Measurements from ENCODE around the gene ANXA6.

Gene ANXA6

DNA sequence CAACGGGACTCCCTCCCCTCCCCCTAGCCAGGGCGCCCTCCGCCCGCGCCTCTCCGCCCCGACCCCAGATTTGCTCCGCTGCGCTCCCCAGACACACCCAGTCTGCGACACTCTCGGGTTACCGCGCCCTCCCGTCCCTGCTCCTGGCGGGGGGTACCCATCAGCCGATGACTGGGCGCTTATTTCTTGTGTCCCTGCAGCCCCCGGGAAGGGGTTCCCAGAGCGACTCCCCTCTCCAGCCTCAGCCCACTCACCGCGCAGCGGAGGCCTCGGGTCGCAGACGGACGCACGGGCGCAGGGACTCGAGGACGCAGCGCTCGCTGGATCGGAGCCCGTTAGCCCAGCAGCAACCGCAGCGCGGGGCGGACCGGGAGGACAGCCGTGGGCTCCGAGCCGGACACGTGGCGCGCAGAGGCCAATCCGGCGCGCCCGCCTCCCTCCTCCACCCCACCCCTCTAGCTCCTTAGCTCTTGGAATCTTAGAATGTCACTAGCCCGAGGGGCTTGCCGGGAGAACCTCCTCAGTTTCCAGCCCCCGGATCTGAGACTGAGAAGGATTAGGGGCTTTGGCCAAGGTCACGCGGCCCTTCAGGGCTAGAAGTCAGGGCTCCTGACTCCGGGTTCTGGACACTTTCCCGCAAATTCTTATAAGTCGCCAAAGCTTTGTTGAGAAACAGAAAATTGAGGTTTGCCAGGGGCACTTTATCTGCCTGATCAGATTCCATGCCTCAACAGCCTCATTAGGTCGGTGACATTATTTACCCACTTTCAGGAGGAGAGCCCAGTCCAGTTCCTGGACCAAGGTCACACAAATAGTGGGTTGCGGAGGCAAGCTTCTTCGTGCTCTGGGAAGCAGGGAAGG lies at the start of gene ANXA6:
Gene ANXA6 (minus strand): TSS at position 354 of the 861 bp plus-strand sequence. CDS start 9,878 bp downstream, outside the sequence.
- Histone ChIP-seq H2AFZ (ENCODE audit: low read depth) (peak within 1 kb of the TSS; percentile 69), H3K4me3 (IDR thresholded peaks at IDR 0.05; ENCODE audit: insufficient read depth, low read depth, low read length) (no peak within 1 kb of the TSS), H3K27me3 (ENCODE audit: insufficient read depth, low read depth) (no peaks in the 10 kb centered on the region), H3K4me1 (ENCODE audit: low read depth, poor library complexity, severe bottlenecking) (peaks cover 43% of the 10 kb centered on the region), H3K79me2 (ENCODE audit: insufficient read depth, low read depth) (peaks cover 58% of the 10 kb centered on the region), H3K9ac (peak within 1 kb of the TSS; percentile 71), H3K4me2 (peak within 1 kb of the TSS; percentile 96), H3K36me3 (ENCODE audit: insufficient read depth) (no peaks in the 10 kb centered on the region), H3K27ac (peak within 1 kb of the TSS; percentile 62), H4K20me1 (ENCODE audit: insufficient read depth) (no peaks in the 10 kb centered on the region)
- TF ChIP-seq, protein P1, sequence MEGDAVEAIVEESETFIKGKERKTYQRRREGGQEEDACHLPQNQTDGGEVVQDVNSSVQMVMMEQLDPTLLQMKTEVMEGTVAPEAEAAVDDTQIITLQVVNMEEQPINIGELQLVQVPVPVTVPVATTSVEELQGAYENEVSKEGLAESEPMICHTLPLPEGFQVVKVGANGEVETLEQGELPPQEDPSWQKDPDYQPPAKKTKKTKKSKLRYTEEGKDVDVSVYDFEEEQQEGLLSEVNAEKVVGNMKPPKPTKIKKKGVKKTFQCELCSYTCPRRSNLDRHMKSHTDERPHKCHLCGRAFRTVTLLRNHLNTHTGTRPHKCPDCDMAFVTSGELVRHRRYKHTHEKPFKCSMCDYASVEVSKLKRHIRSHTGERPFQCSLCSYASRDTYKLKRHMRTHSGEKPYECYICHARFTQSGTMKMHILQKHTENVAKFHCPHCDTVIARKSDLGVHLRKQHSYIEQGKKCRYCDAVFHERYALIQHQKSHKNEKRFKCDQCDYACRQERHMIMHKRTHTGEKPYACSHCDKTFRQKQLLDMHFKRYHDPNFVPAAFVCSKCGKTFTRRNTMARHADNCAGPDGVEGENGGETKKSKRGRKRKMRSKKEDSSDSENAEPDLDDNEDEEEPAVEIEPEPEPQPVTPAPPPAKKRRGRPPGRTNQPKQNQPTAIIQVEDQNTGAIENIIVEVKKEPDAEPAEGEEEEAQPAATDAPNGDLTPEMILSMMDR (conservative IDR thresholded peaks at IDR 0.05; ENCODE audit: low read depth, low read length): no peak

DNA sequence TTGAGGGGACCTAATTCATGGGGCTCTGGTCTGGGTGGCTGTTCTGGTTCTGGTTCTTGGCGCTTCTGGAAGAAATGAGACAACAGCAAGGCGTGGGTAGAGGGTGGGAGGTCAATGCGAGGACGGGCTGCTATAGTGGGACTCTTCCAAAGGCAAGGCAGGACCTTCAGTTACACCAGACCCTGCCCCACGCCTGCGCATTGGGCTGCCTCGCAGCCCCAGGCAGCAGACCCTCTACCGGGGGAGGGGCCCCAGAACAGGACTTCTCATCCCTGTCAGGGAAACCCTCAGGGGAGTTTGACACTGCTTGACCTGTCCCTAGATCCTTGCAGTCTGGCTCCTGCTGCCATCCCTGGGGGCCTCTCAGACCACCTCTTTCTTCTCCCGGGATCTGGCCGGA lies 47.8 kb upstream of the ANXA6 start:
- Histone ChIP-seq H3K79me2 (ENCODE audit: insufficient read depth, low read depth) (no peaks in the 10 kb centered on the region), H3K4me2 (no peak overlapping the region), H3K36me3 (ENCODE audit: insufficient read depth) (no peaks in the 10 kb centered on the region), H2AFZ (ENCODE audit: low read depth) (no peak overlapping the region), H3K4me3 (IDR thresholded peaks at IDR 0.05; ENCODE audit: insufficient read depth, low read depth, low read length) (no peak overlapping the region), H3K9ac (no peak overlapping the region), H4K20me1 (ENCODE audit: insufficient read depth) (no peaks in the 10 kb centered on the region), H3K27me3 (ENCODE audit: insufficient read depth, low read depth) (no peaks in the 10 kb centered on the region), H3K4me1 (ENCODE audit: low read depth, poor library complexity, severe bottlenecking) (peaks cover 23% of the 10 kb centered on the region), H3K27ac (no peak overlapping the region)
- TF ChIP-seq, protein P1 (conservative IDR thresholded peaks at IDR 0.05; ENCODE audit: low read depth, low read length): no peak

DNA sequence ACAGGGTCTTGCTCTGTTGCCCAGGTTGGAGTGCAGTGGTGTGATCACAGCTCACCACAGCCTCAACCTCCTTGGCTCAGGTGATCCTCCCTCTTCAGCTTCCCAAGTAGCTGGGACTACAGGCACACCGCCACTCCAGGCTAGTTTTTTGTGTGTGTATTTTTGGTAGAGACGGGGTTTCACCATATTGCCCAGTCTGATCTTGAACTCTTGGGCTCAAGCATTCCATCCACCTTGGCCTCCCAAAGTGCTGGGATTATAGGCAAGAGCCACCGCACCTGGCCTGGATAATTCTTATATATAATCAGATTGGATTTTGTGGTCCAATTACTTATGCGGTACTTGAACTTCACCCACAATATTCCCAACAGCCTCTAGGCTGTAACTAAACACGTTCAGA lies 46.5 kb upstream of the ANXA6 start:
- no peaks in the 10 kb centered on the region for H4K20me1 ChIP-seq (ENCODE audit: insufficient read depth)
- H3K4me1 ChIP-seq (ENCODE audit: low read depth, poor library complexity, severe bottlenecking): peaks cover 9% of the 10 kb centered on the region
- no peak overlapping the region for H3K4me2 ChIP-seq
- H3K36me3 ChIP-seq (ENCODE audit: insufficient read depth): no peaks in the 10 kb centered on the region
- H3K27me3 ChIP-seq (ENCODE audit: insufficient read depth, low read depth): no peaks in the 10 kb centered on the region
- no peaks in the 10 kb centered on the region for H3K79me2 ChIP-seq (ENCODE audit: insufficient read depth, low read depth)
- no peak overlapping the region for H3K27ac ChIP-seq
- no peak overlapping the region for H3K4me3 ChIP-seq (IDR thresholded peaks at IDR 0.05; ENCODE audit: insufficient read depth, low read depth, low read length)
- H2AFZ ChIP-seq (ENCODE audit: low read depth): no peak overlapping the region
- H3K9ac ChIP-seq: no peak overlapping the region
- TF ChIP-seq, protein P1 (conservative IDR thresholded peaks at IDR 0.05; ENCODE audit: low read depth, low read length): no peak

DNA sequence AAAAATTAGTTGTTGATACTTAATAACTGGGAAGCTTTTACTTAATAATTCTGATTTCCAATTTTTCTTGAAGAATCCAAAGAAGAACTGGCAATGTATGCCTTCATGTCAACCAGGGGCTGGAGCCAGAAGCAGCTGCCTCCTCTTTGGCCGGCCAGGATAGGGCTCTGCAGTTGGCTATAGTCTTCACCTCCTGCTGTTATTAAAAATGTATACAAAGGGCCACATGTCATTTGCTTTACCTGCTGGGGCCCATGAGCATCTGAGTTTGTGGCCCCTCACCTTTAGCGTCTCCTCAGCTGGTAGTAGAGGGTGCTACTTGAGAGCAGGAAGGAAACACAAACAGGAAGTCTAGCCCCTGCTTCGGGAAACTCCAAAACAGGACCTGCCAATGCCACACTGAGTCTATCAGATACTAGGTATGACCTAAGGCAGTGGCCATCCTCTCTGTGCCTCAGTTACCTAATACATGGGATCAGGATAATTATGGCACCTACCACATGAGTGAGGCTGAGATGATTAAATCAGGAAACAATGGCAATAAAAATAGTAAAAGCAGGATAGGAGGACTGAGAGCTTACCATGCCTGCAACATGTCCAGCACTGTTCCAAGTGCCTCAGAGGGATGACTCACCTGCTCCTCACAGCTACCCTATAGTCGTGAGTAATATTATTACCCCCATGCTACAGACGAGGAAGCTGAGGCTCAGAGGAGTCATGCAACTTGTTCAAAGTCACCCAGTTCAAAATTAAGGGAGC lies 45.0 kb upstream of the ANXA6 start:
- no peak overlapping the region for H3K9ac ChIP-seq
- no peak overlapping the region for H3K4me2 ChIP-seq
- TF ChIP-seq, protein P1 (conservative IDR thresholded peaks at IDR 0.05; ENCODE audit: low read depth, low read length): no peak
- H3K4me3 ChIP-seq (IDR thresholded peaks at IDR 0.05; ENCODE audit: insufficient read depth, low read depth, low read length): no peak overlapping the region
- H3K27ac ChIP-seq: no peak overlapping the region
- no peaks in the 10 kb centered on the region for H3K79me2 ChIP-seq (ENCODE audit: insufficient read depth, low read depth)
- no peaks in the 10 kb centered on the region for H4K20me1 ChIP-seq (ENCODE audit: insufficient read depth)
- H3K27me3 ChIP-seq (ENCODE audit: insufficient read depth, low read depth): no peaks in the 10 kb centered on the region
- H3K36me3 ChIP-seq (ENCODE audit: insufficient read depth): no peaks in the 10 kb centered on the region
- H3K4me1 ChIP-seq (ENCODE audit: low read depth, poor library complexity, severe bottlenecking): peaks cover 2% of the 10 kb centered on the region
- H2AFZ ChIP-seq (ENCODE audit: low read depth): no peak overlapping the region
